IMR-90 (cell line): ENCODE measurements around the gene CCNI2.

Experiments used
- BHLHE40 ChIP-seq: fragments of 150-350 bp; IDR thresholded peaks from 2 replicates; pipeline ENCODE4 v1.6.1; 2016; ENCODE audit warnings: mild to moderate bottlenecking, low read depth, low read length
- CEBPB ChIP-seq: IDR thresholded peaks from 2 replicates; pipeline ENCODE4 v1.6.1; 2012; ENCODE audit warnings: low read depth, low read length, improper control_type of control experiment
- CHD1 ChIP-seq: IDR thresholded peaks from 2 replicates; pipeline ENCODE4 v1.6.1; 2012; ENCODE audit warnings: low read depth, low read length, improper control_type of control experiment
- CTCF ChIP-seq: conservative IDR thresholded peaks from 2 replicates; pipeline ENCODE4 v1.5.1; 2012; ENCODE audit warnings: mild to moderate bottlenecking, low read depth, low read length, improper control_type of control experiment
- MAZ ChIP-seq: IDR thresholded peaks from 2 replicates; pipeline ENCODE4 v1.6.1; 2012; ENCODE audit warnings: low read depth, mild to moderate bottlenecking, low read length, improper control_type of control experiment, moderate library complexity, borderline replicate concordance
- MXI1 ChIP-seq: IDR thresholded peaks from 2 replicates; pipeline ENCODE4 v1.6.1; 2012; ENCODE audit warnings: low read depth, mild to moderate bottlenecking, low read length, moderate library complexity, borderline replicate concordance
- NFE2L2 ChIP-seq: fragments of 150-350 bp; IDR thresholded peaks from 2 replicates; pipeline ENCODE4 v1.6.1; 2016; ENCODE audit warnings: low read depth, mild to moderate bottlenecking, low read length
- POLR2A ChIP-seq: IDR thresholded peaks from 2 replicates; pipeline ENCODE4 v1.6.1; 2012; ENCODE audit warnings: mild to moderate bottlenecking, low read depth, low read length
- RAD21 ChIP-seq: IDR thresholded peaks from 2 replicates; pipeline ENCODE4 v1.6.1; 2012; ENCODE audit warnings: low read length, improper control_type of control experiment
- RCOR1 ChIP-seq: IDR thresholded peaks from 2 replicates; pipeline ENCODE4 v1.6.1; 2012; ENCODE audit warnings: mild to moderate bottlenecking, low read length, improper control_type of control experiment; ENCODE audit not compliant: insufficient replicate concordance
- RFX5 ChIP-seq: IDR thresholded peaks from 2 replicates; pipeline ENCODE4 v1.8.0; 2012; ENCODE audit warnings: low read depth, mild to moderate bottlenecking, low read length, moderate library complexity
- TF ChIP-seq, protein P1 (sequence below): fragments of 150-350 bp; IDR thresholded peaks from 2 replicates; pipeline ENCODE4 v1.6.1; 2017; ENCODE audit warnings: mild to moderate bottlenecking, antibody characterized with exemption, low read length, low read depth

DNA sequence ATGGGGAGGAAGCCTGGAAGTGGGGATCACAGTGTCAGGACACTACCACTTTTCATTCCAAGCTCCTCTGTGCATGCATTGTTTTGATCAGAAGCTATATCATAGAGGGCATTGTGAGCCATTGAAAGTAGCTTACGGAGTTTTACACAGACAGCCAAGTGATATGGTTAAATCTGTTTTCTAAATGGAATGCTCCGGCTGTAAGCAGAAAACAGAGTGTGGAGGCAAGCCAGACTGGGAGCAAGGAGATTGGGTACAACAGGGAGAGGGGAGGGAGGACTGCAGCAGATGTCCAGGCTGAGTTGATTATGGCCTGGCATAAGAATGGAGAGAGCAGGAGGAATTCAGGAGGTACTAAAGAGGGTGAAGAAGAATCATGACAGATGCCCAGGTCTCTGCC, 50.4 kb downstream of the CCNI2 start:
- no peak for TF ChIP-seq CTCF
- TF ChIP-seq MXI1, result no peak
- no peak for TF ChIP-seq POLR2A
- TF ChIP-seq CEBPB, result no peak
- TF ChIP-seq MAZ, result no peak
- TF ChIP-seq BHLHE40, result no peak
- no peak for TF ChIP-seq NFE2L2
- TF ChIP-seq RAD21, result no peak
- no peak for TF ChIP-seq CHD1
- TF ChIP-seq RFX5, result no peak
- no peak for TF ChIP-seq RCOR1
- TF ChIP-seq, protein P1, sequence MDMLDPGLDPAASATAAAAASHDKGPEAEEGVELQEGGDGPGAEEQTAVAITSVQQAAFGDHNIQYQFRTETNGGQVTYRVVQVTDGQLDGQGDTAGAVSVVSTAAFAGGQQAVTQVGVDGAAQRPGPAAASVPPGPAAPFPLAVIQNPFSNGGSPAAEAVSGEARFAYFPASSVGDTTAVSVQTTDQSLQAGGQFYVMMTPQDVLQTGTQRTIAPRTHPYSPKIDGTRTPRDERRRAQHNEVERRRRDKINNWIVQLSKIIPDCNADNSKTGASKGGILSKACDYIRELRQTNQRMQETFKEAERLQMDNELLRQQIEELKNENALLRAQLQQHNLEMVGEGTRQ, result no peak
